Measurements from ENCODE around the gene CSNK1G1.

DNA sequence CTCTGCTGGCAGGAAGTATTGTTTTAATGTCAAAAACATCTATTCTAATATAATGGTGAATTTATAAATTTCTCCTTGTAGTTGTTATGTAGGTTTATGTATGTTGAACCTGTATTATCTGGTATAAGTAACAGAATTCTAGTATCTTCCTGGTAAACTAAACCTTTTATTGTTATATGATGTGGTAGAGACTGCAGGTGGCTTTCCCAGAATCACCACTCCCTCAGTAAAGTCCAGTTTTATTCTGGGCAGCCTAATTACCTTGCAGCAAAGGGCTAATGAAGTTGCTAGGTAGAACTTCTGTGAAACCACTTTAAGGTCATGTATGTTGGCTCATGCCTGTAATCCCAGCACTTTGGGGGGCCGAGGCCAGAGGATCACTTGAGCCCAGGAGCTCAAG lies 15.6 kb downstream of the CSNK1G1 start:
- TF ChIP-seq EZH2 (IDR thresholded peaks at IDR 0.05; ENCODE audit: insufficient read depth, low read length), result no peak
- TF ChIP-seq, protein P1, sequence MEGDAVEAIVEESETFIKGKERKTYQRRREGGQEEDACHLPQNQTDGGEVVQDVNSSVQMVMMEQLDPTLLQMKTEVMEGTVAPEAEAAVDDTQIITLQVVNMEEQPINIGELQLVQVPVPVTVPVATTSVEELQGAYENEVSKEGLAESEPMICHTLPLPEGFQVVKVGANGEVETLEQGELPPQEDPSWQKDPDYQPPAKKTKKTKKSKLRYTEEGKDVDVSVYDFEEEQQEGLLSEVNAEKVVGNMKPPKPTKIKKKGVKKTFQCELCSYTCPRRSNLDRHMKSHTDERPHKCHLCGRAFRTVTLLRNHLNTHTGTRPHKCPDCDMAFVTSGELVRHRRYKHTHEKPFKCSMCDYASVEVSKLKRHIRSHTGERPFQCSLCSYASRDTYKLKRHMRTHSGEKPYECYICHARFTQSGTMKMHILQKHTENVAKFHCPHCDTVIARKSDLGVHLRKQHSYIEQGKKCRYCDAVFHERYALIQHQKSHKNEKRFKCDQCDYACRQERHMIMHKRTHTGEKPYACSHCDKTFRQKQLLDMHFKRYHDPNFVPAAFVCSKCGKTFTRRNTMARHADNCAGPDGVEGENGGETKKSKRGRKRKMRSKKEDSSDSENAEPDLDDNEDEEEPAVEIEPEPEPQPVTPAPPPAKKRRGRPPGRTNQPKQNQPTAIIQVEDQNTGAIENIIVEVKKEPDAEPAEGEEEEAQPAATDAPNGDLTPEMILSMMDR (IDR thresholded peaks at IDR 0.05; ENCODE audit: insufficient read depth, low read depth, low read length), result no peak
